Measurements from ENCODE around the gene PAQR5.

DNA sequence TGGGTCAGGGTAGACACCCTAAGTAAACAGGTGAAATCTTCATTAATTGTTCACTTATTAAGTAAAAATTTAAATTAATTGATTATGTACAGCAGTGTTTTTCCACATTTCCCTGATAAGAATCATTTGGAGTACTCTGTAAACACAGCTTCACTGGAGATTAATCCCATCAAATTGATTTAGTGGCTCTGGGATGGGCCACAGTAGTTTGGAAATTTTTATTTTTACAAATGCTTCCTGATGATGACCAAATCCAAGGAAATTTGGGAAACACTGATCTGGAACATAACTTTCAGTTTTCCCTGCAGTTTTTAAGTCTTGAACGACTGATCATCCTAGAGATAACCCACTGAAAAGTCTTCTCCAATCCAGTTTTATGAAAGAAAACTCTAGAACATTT, 135.1 kb downstream of the PAQR5 start:
- TF ChIP-seq CTCF (IDR thresholded peaks at IDR 0.05; ENCODE audit: low read length), result no peak
- no peak for TF ChIP-seq EZH2 (IDR thresholded peaks at IDR 0.05; ENCODE audit: borderline replicate concordance, low read length)

All from OCI-LY1 (cell line).